Sigmoid colon (tissue), 4 donors: ENCODE measurements around the gene WWC1.

Source experiments
- EP300 ChIP-seq, 4 donors: sonication (generic); formaldehyde crosslinking; IDR thresholded peaks; one replicate each; pipeline ENCODE4 v1.6.1; 2017; ENCODE audit warnings: antibody characterized with exemption in 4 of 4
- POLR2A ChIP-seq, 2 donors: fragments of 450-650 bp; IDR thresholded peaks; one replicate each; pipeline ENCODE4 v1.6.1; 2016; ENCODE audit warnings: antibody characterized with exemption in 2 of 2, mild to moderate bottlenecking in 2 of 2, moderate library complexity in 2 of 2
- TF ChIP-seq, protein P1 (sequence below), 4 experiments: fragments of 450-650 bp in 3 of 4; fragments of 200-600 bp in 1 of 4; IDR thresholded peaks; one replicate each; pipeline ENCODE4 v1.5.1; 2016 to 2019; ENCODE audit warnings: antibody characterized with exemption in 4 of 4, mild to moderate bottlenecking in 3 of 4, moderate library complexity in 2 of 4

DNA sequence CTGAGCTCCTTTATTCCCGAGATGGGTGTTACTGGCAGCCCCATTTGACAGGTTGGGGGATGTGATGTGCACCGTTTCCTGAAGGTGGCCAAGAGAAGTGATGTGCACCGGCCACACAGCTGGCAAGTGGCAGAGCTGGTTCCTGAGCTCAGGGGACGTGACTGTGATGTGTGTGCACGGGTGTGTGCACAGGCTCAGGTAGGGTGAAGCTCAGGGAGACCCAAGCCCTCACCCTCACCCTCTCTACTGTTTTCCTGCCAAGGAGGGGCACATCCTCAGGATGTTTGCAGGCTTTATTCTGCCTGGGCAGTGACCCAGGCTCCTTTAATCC, 56.6 kb downstream of the WWC1 start:
- TF ChIP-seq, protein P1, sequence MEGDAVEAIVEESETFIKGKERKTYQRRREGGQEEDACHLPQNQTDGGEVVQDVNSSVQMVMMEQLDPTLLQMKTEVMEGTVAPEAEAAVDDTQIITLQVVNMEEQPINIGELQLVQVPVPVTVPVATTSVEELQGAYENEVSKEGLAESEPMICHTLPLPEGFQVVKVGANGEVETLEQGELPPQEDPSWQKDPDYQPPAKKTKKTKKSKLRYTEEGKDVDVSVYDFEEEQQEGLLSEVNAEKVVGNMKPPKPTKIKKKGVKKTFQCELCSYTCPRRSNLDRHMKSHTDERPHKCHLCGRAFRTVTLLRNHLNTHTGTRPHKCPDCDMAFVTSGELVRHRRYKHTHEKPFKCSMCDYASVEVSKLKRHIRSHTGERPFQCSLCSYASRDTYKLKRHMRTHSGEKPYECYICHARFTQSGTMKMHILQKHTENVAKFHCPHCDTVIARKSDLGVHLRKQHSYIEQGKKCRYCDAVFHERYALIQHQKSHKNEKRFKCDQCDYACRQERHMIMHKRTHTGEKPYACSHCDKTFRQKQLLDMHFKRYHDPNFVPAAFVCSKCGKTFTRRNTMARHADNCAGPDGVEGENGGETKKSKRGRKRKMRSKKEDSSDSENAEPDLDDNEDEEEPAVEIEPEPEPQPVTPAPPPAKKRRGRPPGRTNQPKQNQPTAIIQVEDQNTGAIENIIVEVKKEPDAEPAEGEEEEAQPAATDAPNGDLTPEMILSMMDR (IDR thresholded peaks at IDR 0.05): no peak
- TF ChIP-seq EP300 (IDR thresholded peaks at IDR 0.05): no peak
- TF ChIP-seq POLR2A (IDR thresholded peaks at IDR 0.05): no peak
